Trophoblast cell (in vitro differentiated cells and primary cell): ENCODE results near the gene ATP1B3.
"Not testable (repeated sequence)": the region's sequence is repeated elsewhere in the genome, so short reads cannot be mapped to it uniquely, and the experiment has no call there.

Experiments
- DNase-seq, 2 donors: peaks; one replicate each; pipeline ENCODE4 v3.0.0-alpha.2; 2016
- H2AFZ ChIP-seq: 2 replicates; pipeline ENCODE4 v1.6.1; 2013; ENCODE audit warnings: low read length, moderate library complexity, mild to moderate bottlenecking; ENCODE audit not compliant: insufficient read depth, poor library complexity
- H2AK5ac ChIP-seq: 2 replicates; pipeline ENCODE4 v1.6.1; 2013; ENCODE audit warnings: mild to moderate bottlenecking, low read length
- H2BK120ac ChIP-seq: 2 replicates; pipeline ENCODE4 v1.6.1; 2013; ENCODE audit warnings: low read length, mild to moderate bottlenecking, moderate library complexity; ENCODE audit not compliant: insufficient read depth, poor library complexity
- H2BK12ac ChIP-seq: 2 replicates; pipeline ENCODE4 v1.6.1; 2013; ENCODE audit warnings: mild to moderate bottlenecking, low read length, moderate library complexity
- H2BK5ac ChIP-seq: 2 replicates; pipeline ENCODE4 v1.6.1; 2013; ENCODE audit warnings: low read length, low read depth, moderate library complexity, mild to moderate bottlenecking; ENCODE audit not compliant: poor library complexity
- H3K14ac ChIP-seq: 2 replicates; pipeline ENCODE4 v1.6.1; 2013; ENCODE audit warnings: mild to moderate bottlenecking, low read length
- H3K18ac ChIP-seq: 2 replicates; pipeline ENCODE4 v1.6.1; 2013; ENCODE audit warnings: mild to moderate bottlenecking, low read length
- H3K23ac ChIP-seq: 2 replicates; pipeline ENCODE4 v1.6.1; 2013; ENCODE audit warnings: low read length
- H3K27ac ChIP-seq: 2 replicates; pipeline ENCODE4 v1.5.1; 2013; ENCODE audit warnings: low read depth, mild to moderate bottlenecking, inconsistent platforms, low read length, moderate library complexity
- H3K27me3 ChIP-seq: 2 replicates; pipeline ENCODE4 v1.6.1; 2013; ENCODE audit warnings: inconsistent platforms, mild to moderate bottlenecking, low read length, moderate library complexity; ENCODE audit not compliant: insufficient read depth
- H3K36me3 ChIP-seq, 2 experiments: 1 replicate in 1 of 2; 2 replicates in 1 of 2; pipeline ENCODE4 v1.6.1; 2013; ENCODE audit warnings: low read length in 2 of 2, mild to moderate bottlenecking in 2 of 2, moderate library complexity in 1 of 2; ENCODE audit not compliant: insufficient read depth in 2 of 2, control insufficient read depth in 1 of 2
- H3K4ac ChIP-seq: 2 replicates; pipeline ENCODE4 v1.6.1; 2013; ENCODE audit warnings: low read depth, mild to moderate bottlenecking, low read length, moderate library complexity
- H3K4me1 ChIP-seq, 2 experiments: 1 replicate in 1 of 2; 2 replicates in 1 of 2; pipeline ENCODE4 v1.6.1; 2013; ENCODE audit warnings: low read length in 2 of 2, mild to moderate bottlenecking in 2 of 2, moderate library complexity in 1 of 2; ENCODE audit not compliant: insufficient read depth in 2 of 2, control insufficient read depth in 1 of 2
- H3K4me2 ChIP-seq: 2 replicates; pipeline ENCODE4 v1.6.1; 2013; ENCODE audit warnings: inconsistent platforms, mild to moderate bottlenecking, low read length, moderate library complexity
- H3K4me3 ChIP-seq: 2 replicates; pipeline ENCODE4 v1.5.1; 2013; ENCODE audit warnings: mild to moderate bottlenecking, low read depth, low read length, inconsistent platforms
- H3K79me1 ChIP-seq: one replicate; pipeline ENCODE4 v1.6.1; 2013; ENCODE audit warnings: low read length
- H3K79me2 ChIP-seq: 2 replicates; pipeline ENCODE4 v1.6.1; 2013; ENCODE audit warnings: low read length, mild to moderate bottlenecking; ENCODE audit not compliant: control insufficient read depth, insufficient read depth, poor library complexity
- H3K9ac ChIP-seq: 2 replicates; pipeline ENCODE4 v1.6.1; 2013; ENCODE audit warnings: mild to moderate bottlenecking, low read length
- H3K9me3 ChIP-seq: 2 replicates; pipeline ENCODE4 v1.6.1; 2013; ENCODE audit warnings: low read depth, mild to moderate bottlenecking, control low read depth, inconsistent platforms, low read length; ENCODE audit not compliant: insufficient read depth
- H4K12ac ChIP-seq: 2 replicates; pipeline ENCODE4 v1.6.1; 2013; ENCODE audit warnings: low read depth, mild to moderate bottlenecking, low read length, moderate library complexity
- H4K8ac ChIP-seq: 2 replicates; pipeline ENCODE4 v1.6.1; 2013; ENCODE audit warnings: low read depth, mild to moderate bottlenecking, low read length, moderate library complexity
- H4K91ac ChIP-seq: one replicate; pipeline ENCODE4 v1.6.1; 2013; ENCODE audit warnings: low read depth, mild to moderate bottlenecking, low read length, moderate library complexity
- WGBS: extraction: QIAGEN DNeasy Blood & Tissue Kit; methylation state at CpG from one replicate; pipeline ENCODE4 v1.1.7; 2013; ENCODE audit warnings: missing lambda C conversion rate; ENCODE audit not compliant: insufficient read length, insufficient coverage; ENCODE audit errors: extremely low coverage; 5-methylcytosine and 5-hydroxymethylcytosine counted together

ATP1B3 gene

GRCh38 chr3:141909986-141910385 is 33.5 kb downstream of the ATP1B3 start:
- not testable (repeated sequence) for H3K9me3 ChIP-seq, H3K79me2 ChIP-seq, H2BK5ac ChIP-seq, H4K8ac ChIP-seq, DNase-seq, H3K18ac ChIP-seq, H3K14ac ChIP-seq, H2AFZ ChIP-seq, H3K9ac ChIP-seq, H4K91ac ChIP-seq, H3K4me2 ChIP-seq, H3K79me1 ChIP-seq, H2AK5ac ChIP-seq, H3K4me1 ChIP-seq, H2BK120ac ChIP-seq, H3K4ac ChIP-seq, H3K27ac ChIP-seq, H4K12ac ChIP-seq, H2BK12ac ChIP-seq, H3K23ac ChIP-seq, H3K27me3 ChIP-seq, H3K4me3 ChIP-seq
- no CpG with 5 or more reads among the region's 4 CpGs for WGBS
- peaks cover 21 to 36% of the 10 kb centered on the region in 2 experiments for H3K36me3 ChIP-seq

DNA sequence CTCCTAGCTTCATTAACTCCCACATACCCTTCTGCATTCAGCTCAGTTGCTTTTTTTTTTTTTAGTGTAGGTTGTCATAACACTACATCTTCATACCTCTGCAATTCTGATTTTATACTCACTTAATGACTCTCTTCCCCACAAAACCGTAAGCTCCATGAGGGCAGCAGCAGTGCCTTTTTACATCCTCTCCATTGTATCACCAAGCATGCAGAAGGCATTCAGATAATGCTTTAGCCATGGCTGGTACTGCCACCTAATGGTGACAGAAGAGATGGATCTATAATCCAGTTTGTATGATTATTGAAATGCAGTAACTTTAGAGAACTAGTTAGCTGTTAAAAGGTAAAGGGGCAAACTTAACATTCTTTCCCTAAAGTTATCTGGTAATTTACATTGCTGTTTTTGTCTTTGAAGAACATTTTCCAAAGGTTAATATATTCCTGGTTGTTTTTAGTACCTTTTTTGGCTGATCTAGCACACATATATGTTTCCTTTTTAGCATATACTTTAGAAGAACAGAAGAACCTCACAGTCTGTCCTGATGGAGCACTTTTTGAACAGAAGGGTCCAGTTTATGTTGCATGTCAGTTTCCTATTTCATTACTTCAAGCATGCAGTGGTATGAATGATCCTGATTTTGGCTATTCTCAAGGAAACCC is 36.8 kb downstream of the ATP1B3 start:
- Histone ChIP-seq H4K8ac (no peak overlapping the region), H3K4me2 (no peak overlapping the region), H3K14ac (no peak overlapping the region), H2BK12ac (no peak overlapping the region), H3K27me3 (no peaks in the 10 kb centered on the region), H4K91ac (no peak overlapping the region), H4K12ac (no peak overlapping the region), H3K18ac (no peak overlapping the region), H3K79me1 (no peaks in the 10 kb centered on the region), H3K4ac (no peak overlapping the region), H3K23ac (no peak overlapping the region), H3K9me3 (no peaks in the 10 kb centered on the region), H2BK5ac (no peak overlapping the region), H3K27ac (no peak overlapping the region), H3K4me1 (no peaks in the 10 kb centered on the region), H2AFZ (no peak overlapping the region), H3K36me3 (peaks cover 22 to 33% of the 10 kb centered on the region in 2 experiments), H3K79me2 (no peaks in the 10 kb centered on the region), H3K9ac (no peak overlapping the region), H2BK120ac (no peak overlapping the region), H2AK5ac (no peak overlapping the region), H3K4me3 (no peak overlapping the region)
- no CpG with 5 or more reads among the region's 1 CpG for WGBS
- peak; percentile 20 to 79 for DNase-seq

DNA sequence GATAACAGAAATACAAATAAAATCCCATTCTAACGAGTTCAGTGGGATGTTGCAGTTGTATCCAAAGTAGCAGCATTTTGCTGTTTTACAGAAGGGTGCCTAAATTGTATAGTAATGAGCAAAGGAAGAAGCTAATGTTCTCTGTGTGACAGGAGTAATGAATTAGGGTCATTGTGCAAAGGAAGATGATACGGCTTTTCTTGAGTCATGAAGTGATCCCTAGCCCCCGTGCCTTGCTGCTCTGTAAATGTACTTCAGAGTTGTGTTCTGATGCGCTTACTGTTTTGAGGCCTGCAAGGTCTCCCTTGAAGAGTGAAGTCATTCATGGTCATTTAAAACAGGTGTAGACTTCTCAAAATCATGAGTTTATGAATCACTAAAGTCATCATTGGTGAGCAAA is 37.9 kb downstream of the ATP1B3 start:
- DNase-seq, result no peak
- no peaks in the 10 kb centered on the region for H3K4me1 ChIP-seq
- no peaks in the 10 kb centered on the region for H3K9me3 ChIP-seq
- no peak overlapping the region for H2AK5ac ChIP-seq
- no peaks in the 10 kb centered on the region for H3K79me1 ChIP-seq
- H3K27me3 ChIP-seq, result no peaks in the 10 kb centered on the region
- no peak overlapping the region for H2BK120ac ChIP-seq
- H2BK5ac ChIP-seq, result no peak overlapping the region
- no peak overlapping the region for H4K91ac ChIP-seq
- no peak overlapping the region for H3K4me3 ChIP-seq
- H3K23ac ChIP-seq, result no peak overlapping the region
- H3K4ac ChIP-seq, result no peak overlapping the region
- H3K36me3 ChIP-seq, result peaks cover 24 to 29% of the 10 kb centered on the region in 2 experiments
- no peak overlapping the region for H4K8ac ChIP-seq
- H3K18ac ChIP-seq, result no peak overlapping the region
- no peak overlapping the region for H3K4me2 ChIP-seq
- no CpG with 5 or more reads among the region's 4 CpGs for WGBS
- no peak overlapping the region for H3K9ac ChIP-seq
- H3K14ac ChIP-seq, result no peak overlapping the region
- H2BK12ac ChIP-seq, result no peak overlapping the region
- H2AFZ ChIP-seq, result no peak overlapping the region
- H3K27ac ChIP-seq, result no peak overlapping the region
- no peaks in the 10 kb centered on the region for H3K79me2 ChIP-seq
- no peak overlapping the region for H4K12ac ChIP-seq

GRCh38 chr3:141915016-141915415 is 38.6 kb downstream of the ATP1B3 start:
- DNase-seq, result no peak
- H3K23ac ChIP-seq, result no peak overlapping the region
- H3K27ac ChIP-seq, result no peak overlapping the region
- no peak overlapping the region for H2AFZ ChIP-seq
- H4K8ac ChIP-seq, result no peak overlapping the region
- H2AK5ac ChIP-seq, result no peak overlapping the region
- no peak overlapping the region for H3K18ac ChIP-seq
- no peaks in the 10 kb centered on the region for H3K79me1 ChIP-seq
- H3K27me3 ChIP-seq, result no peaks in the 10 kb centered on the region
- H3K4ac ChIP-seq, result no peak overlapping the region
- H3K9me3 ChIP-seq, result peaks cover 1% of the 10 kb centered on the region
- no peak overlapping the region for H2BK120ac ChIP-seq
- no CpG with 5 or more reads among the region's 5 CpGs for WGBS
- no peak overlapping the region for H3K4me2 ChIP-seq
- no peak overlapping the region for H2BK5ac ChIP-seq
- no peaks in the 10 kb centered on the region for H3K79me2 ChIP-seq
- H2BK12ac ChIP-seq, result no peak overlapping the region
- H4K12ac ChIP-seq, result no peak overlapping the region
- peaks cover 26 to 29% of the 10 kb centered on the region in 2 experiments for H3K36me3 ChIP-seq
- H3K14ac ChIP-seq, result no peak overlapping the region
- H3K4me3 ChIP-seq, result no peak overlapping the region
- H4K91ac ChIP-seq, result no peak overlapping the region
- no peaks in the 10 kb centered on the region for H3K4me1 ChIP-seq
- no peak overlapping the region for H3K9ac ChIP-seq
